Measurements from ENCODE around the gene AHNAK2. TPM values are rescaled to one million over a fixed set of nuclear protein-coding genes. Genes with fewer than 3 reads are reported as not detected.

AHNAK2 gene
- total RNA-seq, 1 experiment from 2014 or later: 45.0 TPM

DNA sequence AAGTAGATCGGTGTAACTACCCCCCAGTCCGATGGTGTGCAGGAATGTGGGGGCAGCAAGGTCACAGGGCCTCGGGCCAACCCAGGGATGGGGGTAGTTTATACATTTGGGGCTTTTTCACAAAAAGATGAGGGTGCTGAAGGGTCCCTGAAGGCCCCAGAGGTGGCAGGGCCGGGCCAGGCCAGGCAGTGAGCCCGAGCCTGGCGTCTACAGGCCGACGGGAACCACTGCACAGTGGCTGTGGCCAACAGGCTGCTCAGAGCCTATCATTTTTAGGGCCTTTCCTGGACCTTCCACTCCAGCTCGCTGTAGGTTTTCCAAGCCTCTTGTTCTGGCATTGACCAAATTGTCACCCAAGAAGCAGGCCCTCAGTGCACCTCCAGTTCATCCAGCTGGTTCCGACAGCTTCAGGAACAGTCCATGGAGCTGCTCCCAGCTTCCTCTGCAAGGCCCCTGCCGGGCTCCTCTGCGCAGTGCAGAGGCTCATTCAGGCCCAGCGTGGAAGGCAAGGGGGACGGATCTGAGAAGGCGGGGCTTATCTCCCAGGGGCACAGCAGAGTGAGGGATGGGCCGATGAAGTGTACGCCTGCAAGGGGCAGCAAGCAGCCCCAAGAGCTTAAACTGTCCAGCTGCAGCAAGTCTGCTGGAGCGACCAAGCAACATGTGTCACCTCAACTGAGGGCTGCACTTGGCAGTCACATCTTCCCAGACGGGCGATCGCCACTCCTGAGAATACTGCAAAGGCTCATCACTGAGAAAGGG lies 28.8 kb upstream of the AHNAK2 start:
- Histone ChIP-seq H3K4me3 (replicated peaks in 1 of 2; ENCODE audit: low read depth in 1 of 2, low read length in 2 of 2) (no peak overlapping the region), H3K27me3 (ENCODE audit: insufficient read depth, low read length) (no peaks in the 10 kb centered on the region), H4K20me1 (ENCODE audit: insufficient read depth) (peaks cover 11% of the 10 kb centered on the region; the same call in 1 of the 2 replicates), H3K36me3 (ENCODE audit: control insufficient read depth in 1 of 2, insufficient read depth in 2 of 2, low read length in 2 of 2) (peaks cover 27 to 29% of the 10 kb centered on the region in 2 experiments), H3K79me2 (ENCODE audit: insufficient read depth, low read length) (peaks cover 36% of the 10 kb centered on the region), H3K9me3 (ENCODE audit: control insufficient read depth in 1 of 2, insufficient read depth in 1 of 2, low read depth in 1 of 2, low read length in 2 of 2) (no peaks in the 10 kb centered on the region), H3K4me2 (ENCODE audit: low read length) (no peak overlapping the region), H3K9me2 (ENCODE audit: insufficient read depth) (no peaks in the 10 kb centered on the region), H2AFZ (ENCODE audit: low read depth, low read length, poor library complexity, severe bottlenecking) (no peak overlapping the region), H3K9ac (ENCODE audit: low read length) (no peak overlapping the region), H3K27ac (ENCODE audit: low read depth, low read length) (no peak overlapping the region; the same call in 1 of the 2 replicates), H3K4me1 (ENCODE audit: control insufficient read depth in 1 of 2, insufficient read depth in 2 of 2, low read length in 2 of 2) (no peaks in the 10 kb centered on the region)
- no peak for DNase-seq (ENCODE audit: low read depth, low spot score)
- no TSS peak for BruUV-seq (replicated peaks)
- intact Hi-C loops (cut with micrococcal nuclease): no loop called here
- CTCF ChIA-PET: no interaction called here
- RAD21 ChIA-PET (ENCODE audit: low non-redundant PET in 1 of 2, low total read pairs in 2 of 2, uncharacterized antibody in 2 of 2, unreplicated experiment in 2 of 2): no interaction called here
- POLR2A ChIA-PET: no interaction called here
- peak; percentile 24; the same call in 1 of the 2 replicates for ATAC-seq
- TF ChIP-seq, protein P1, sequence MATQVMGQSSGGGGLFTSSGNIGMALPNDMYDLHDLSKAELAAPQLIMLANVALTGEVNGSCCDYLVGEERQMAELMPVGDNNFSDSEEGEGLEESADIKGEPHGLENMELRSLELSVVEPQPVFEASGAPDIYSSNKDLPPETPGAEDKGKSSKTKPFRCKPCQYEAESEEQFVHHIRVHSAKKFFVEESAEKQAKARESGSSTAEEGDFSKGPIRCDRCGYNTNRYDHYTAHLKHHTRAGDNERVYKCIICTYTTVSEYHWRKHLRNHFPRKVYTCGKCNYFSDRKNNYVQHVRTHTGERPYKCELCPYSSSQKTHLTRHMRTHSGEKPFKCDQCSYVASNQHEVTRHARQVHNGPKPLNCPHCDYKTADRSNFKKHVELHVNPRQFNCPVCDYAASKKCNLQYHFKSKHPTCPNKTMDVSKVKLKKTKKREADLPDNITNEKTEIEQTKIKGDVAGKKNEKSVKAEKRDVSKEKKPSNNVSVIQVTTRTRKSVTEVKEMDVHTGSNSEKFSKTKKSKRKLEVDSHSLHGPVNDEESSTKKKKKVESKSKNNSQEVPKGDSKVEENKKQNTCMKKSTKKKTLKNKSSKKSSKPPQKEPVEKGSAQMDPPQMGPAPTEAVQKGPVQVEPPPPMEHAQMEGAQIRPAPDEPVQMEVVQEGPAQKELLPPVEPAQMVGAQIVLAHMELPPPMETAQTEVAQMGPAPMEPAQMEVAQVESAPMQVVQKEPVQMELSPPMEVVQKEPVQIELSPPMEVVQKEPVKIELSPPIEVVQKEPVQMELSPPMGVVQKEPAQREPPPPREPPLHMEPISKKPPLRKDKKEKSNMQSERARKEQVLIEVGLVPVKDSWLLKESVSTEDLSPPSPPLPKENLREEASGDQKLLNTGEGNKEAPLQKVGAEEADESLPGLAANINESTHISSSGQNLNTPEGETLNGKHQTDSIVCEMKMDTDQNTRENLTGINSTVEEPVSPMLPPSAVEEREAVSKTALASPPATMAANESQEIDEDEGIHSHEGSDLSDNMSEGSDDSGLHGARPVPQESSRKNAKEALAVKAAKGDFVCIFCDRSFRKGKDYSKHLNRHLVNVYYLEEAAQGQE (IDR thresholded peaks at IDR 0.05; ENCODE audit: low read depth): no peak
- TF ChIP-seq CBX3 (IDR thresholded peaks at IDR 0.05; ENCODE audit: low read depth) (no peak), POLR2AphosphoS5 (IDR thresholded peaks at IDR 0.05; ENCODE audit: low read depth, low read length) (no peak), SP1 (IDR thresholded peaks at IDR 0.05; ENCODE audit: low read depth) (no peak)

Data from HCT116 (cell line).